Measurements from ENCODE around the gene MAL.

MAL gene

GRCh38 chr2:95019572-95019971 lies 5.9 kb upstream of the MAL start:
- TF ChIP-seq, protein P1, sequence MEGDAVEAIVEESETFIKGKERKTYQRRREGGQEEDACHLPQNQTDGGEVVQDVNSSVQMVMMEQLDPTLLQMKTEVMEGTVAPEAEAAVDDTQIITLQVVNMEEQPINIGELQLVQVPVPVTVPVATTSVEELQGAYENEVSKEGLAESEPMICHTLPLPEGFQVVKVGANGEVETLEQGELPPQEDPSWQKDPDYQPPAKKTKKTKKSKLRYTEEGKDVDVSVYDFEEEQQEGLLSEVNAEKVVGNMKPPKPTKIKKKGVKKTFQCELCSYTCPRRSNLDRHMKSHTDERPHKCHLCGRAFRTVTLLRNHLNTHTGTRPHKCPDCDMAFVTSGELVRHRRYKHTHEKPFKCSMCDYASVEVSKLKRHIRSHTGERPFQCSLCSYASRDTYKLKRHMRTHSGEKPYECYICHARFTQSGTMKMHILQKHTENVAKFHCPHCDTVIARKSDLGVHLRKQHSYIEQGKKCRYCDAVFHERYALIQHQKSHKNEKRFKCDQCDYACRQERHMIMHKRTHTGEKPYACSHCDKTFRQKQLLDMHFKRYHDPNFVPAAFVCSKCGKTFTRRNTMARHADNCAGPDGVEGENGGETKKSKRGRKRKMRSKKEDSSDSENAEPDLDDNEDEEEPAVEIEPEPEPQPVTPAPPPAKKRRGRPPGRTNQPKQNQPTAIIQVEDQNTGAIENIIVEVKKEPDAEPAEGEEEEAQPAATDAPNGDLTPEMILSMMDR (IDR thresholded peaks at IDR 0.05) = no peak

DNA sequence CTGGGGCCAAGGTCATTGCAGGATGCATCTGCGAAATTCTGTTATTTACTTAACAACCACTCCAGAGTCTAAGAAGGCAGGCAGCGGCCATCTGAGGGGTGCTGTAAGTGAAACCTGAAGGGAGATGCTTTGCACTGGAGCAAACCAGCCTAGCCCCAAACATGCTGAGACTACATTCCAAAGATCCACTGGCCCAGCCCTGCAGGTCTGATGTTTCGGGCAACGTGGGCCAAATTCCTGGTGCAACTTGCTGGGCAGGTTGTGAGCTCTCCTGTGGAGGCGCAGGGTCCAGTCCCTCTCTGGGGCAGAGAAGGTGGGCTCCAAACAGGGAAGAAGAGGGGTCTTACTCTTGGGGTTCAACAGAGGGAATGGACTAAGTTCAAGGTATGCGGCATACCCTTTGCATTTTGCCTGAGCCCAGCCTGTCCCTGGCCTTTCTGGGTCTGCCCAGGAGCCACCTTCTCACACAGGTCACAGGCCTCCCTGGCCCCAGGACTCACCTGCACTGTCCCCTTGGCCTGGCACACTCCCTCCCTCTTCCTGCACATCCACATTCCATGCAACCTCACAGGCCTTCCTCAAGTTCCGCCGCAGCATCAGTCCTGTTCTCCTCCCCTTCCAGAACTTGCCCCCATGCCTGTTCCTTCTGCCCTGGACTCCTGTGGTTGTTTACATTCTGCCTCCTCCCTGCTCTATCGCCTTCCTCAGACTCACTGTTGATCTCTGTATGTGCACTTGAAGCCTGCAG lies 5.1 kb upstream of the MAL start:
- TF ChIP-seq, protein P1 (IDR thresholded peaks at IDR 0.05) = no peak

GRCh38 chr2:95021023-95021416 lies 4.5 kb upstream of the MAL start:
- TF ChIP-seq, protein P1 (IDR thresholded peaks at IDR 0.05) = no peak

DNA sequence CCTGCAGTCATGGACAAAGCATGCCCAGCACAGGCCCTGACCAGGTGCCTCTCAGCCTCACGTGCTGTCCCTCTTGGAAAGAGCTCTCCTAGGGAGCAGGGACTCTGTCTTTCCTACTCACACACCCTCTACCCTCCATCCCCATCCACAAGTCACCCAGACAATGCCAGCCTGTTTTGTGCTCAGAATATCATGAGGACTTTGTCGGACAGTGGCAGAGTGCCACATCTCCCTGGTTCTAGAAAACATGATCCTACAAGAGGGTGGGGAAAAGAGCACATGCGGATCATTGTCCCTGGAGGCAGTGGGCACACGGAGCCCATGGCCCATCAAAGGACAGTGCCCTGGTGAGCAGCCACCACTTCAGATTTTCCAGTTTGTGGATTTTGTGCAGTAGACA lies 3.7 kb upstream of the MAL start:
- TF ChIP-seq, protein P1 (IDR thresholded peaks at IDR 0.05) = no peak

GRCh38 chr2:95022309-95023221 lies 2.9 kb upstream of the MAL start:
- TF ChIP-seq, protein P1 (IDR thresholded peaks at IDR 0.05) = peak; percentile 94

DNA sequence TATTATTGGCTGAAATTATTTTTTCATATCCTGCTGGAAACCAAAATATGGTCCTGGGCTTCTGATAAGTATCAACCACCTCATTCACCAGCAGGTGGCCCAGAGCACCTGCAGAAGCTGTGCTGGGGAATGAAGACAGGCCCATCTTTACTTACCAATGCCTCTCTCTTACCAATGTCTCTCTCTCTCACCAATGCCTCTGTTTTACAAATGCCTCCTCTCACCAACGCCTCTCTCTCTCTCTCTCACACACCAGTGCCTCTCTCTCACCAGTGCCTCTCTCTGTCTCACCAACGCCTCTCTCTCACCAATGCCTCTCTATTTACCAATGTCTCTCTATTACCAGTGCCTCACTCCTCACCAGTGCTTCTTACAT lies 2.3 kb upstream of the MAL start:
- TF ChIP-seq, protein P1 (IDR thresholded peaks at IDR 0.05) = no peak

DNA sequence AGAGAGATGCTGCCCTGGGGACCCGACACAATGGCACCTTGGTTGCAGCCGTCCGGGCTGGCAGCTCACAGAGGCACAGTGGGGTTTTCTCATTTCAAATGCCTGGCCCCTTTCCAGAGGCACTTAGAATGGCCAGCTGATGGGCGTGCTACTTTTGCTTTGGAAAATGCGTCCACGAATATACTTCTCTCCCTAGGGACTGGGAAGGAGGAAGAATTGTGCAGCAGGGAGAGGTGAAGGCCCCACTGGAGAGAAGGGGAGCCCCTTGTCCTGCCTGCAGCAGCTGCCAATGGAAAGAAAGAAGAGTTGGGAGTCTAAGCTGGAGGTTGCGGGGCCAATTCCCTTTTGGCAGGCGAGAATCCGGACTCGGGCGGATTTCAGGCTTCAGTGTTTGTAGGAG lies 1.1 kb upstream of the MAL start:
- TF ChIP-seq, protein P1 (IDR thresholded peaks at IDR 0.05) = no peak
